AG04450 (cell line): ENCODE measurements around the gene OR51I1. TPM values are rescaled to one million over a fixed set of nuclear protein-coding genes. Genes with fewer than 3 reads are reported as not detected.

ENCODE experiments used
- CTCF ChIA-PET: fragments of 300-600, 350-600 bp; formaldehyde crosslinking; extraction: SDS; loops from one replicate; lab custom pipeline; 2022; ENCODE audit warnings: antibody characterized with exemption, inconsistent platforms; lab: Charles Lee
- POLR2A ChIA-PET: fragments of 350-600 bp; formaldehyde crosslinking; extraction: SDS; loops from one replicate; lab custom pipeline; 2021; ENCODE audit warnings: antibody characterized with exemption, inconsistent platforms; lab: Yijun Ruan, JAX
- DNase-seq: peaks from one replicate; pipeline ENCODE4 v3.0.0-alpha.2; 2011; ENCODE audit warnings: low read depth, low spot score
- H3K27ac ChIP-seq: one replicate; pipeline ENCODE4 v1.5.1; 2012; ENCODE audit warnings: low read depth, low read length, control low read depth
- H3K27me3 ChIP-seq: one replicate; pipeline ENCODE4 v1.6.0; 2012; ENCODE audit warnings: low read length; ENCODE audit not compliant: control insufficient read depth, insufficient read depth
- H3K4me3 ChIP-seq: 2 replicates; pipeline ENCODE4 v1.5.1; 2011; ENCODE audit warnings: mild to moderate bottlenecking, low read depth, low read length, control low read depth
- H3K9me3 ChIP-seq: 2 replicates; pipeline ENCODE4 v1.5.1; 2012; ENCODE audit warnings: low read length; ENCODE audit not compliant: control insufficient read depth, insufficient read depth
- polyA minus RNA-seq: library from RNA; depleted of rRNA, polyadenylated mRNA; stranded (reverse); fragments of >200 nt; gene quantifications from 2 replicates; pipeline ENCODE4 v1.2.3, GENCODE V29; 2011; rRNA and poly(A)+ RNA removed
- polyA plus RNA-seq: library from polyadenylated mRNA; depleted of rRNA; stranded (reverse); fragments of >200 nt; gene quantifications from 2 replicates; pipeline ENCODE4 v1.2.3, GENCODE V29; 2011; rRNA removed
- TF ChIP-seq, protein P1 (sequence below): IDR thresholded peaks from 2 replicates; pipeline ENCODE4 v1.5.1; 2011; ENCODE audit warnings: low read depth, low read length, control low read depth, inconsistent platforms

The OR51I1 gene, protein sequence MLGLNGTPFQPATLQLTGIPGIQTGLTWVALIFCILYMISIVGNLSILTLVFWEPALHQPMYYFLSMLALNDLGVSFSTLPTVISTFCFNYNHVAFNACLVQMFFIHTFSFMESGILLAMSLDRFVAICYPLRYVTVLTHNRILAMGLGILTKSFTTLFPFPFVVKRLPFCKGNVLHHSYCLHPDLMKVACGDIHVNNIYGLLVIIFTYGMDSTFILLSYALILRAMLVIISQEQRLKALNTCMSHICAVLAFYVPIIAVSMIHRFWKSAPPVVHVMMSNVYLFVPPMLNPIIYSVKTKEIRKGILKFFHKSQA
- not detected in 2 replicates for polyA plus RNA-seq
- 0.43 TPM in 1 of 2 replicates, not detected in the other for polyA minus RNA-seq

DNA sequence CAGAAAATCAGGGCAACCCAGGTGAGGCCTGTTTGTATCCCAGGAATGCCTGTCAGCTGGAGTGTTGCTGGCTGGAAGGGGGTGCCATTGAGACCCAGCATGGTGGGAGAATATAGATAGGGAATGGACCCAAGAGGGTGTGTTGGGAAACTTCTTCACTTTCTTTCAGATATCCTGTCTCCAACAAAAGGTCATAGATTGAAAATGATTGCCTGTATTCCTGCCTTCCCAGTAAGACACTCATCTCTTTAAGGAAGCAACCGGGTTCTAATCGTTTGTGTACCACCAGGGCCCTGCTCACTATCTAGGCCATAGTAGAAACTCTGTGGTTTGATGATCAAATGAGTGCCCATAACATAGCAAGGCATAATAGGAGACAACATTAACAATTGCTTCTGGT, at the start of gene OR51I1:
Gene OR51I1 (minus strand): TSS at position 101 of the 400 bp plus-strand sequence. CDS start 0 bp downstream, at position 101.
- Histone ChIP-seq H3K9me3 (no peaks in the 10 kb centered on the region), H3K27me3 (no peaks in the 10 kb centered on the region), H3K4me3 (no peak within 1 kb of the TSS), H3K27ac (no peak within 1 kb of the TSS)
- POLR2A ChIA-PET = no interaction called here
- no peak for DNase-seq
- TF ChIP-seq, protein P1, sequence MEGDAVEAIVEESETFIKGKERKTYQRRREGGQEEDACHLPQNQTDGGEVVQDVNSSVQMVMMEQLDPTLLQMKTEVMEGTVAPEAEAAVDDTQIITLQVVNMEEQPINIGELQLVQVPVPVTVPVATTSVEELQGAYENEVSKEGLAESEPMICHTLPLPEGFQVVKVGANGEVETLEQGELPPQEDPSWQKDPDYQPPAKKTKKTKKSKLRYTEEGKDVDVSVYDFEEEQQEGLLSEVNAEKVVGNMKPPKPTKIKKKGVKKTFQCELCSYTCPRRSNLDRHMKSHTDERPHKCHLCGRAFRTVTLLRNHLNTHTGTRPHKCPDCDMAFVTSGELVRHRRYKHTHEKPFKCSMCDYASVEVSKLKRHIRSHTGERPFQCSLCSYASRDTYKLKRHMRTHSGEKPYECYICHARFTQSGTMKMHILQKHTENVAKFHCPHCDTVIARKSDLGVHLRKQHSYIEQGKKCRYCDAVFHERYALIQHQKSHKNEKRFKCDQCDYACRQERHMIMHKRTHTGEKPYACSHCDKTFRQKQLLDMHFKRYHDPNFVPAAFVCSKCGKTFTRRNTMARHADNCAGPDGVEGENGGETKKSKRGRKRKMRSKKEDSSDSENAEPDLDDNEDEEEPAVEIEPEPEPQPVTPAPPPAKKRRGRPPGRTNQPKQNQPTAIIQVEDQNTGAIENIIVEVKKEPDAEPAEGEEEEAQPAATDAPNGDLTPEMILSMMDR = no peak
- CTCF ChIA-PET = no interaction called here

DNA sequence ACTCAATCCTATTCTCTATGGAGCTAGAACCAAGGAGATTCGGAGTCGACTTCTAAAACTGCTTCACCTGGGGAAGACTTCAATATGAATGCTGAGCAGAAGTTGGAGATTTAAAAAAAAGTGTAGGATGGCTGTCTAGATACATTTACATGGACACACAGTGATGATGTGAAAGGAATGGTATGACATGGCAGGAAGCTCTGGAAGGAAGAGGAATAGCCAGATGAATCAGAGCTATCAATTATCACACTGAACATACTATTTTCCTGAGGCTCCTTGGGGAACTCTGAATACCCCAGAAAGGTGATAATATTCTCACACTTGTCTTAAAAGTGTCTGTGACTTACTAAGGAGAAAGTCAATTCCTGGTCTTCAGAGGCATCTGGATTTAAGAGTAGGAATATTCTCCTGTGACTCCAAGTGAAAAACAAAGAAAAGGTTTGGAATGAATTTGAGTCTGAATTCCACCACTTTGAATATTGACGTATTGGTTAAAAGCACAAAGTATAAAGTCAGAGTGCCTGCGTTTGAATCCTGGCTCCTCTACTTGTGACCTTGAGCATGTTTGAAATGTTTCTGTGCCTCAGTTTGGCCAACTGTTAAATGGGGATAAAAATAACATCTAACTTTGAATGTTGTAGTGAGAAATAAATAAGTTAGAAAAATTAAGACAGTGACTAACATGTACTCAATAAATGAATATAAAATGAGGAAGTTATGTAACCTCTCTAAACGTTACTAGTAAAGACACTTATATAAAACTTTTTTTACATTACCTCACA, 48.5 kb upstream of the OR51I1 start:
- POLR2A ChIA-PET = no interaction called here
- no peak overlapping the region for H3K27ac ChIP-seq
- CTCF ChIA-PET = interaction anchor here (1.0 kb wide), 1 partner anchor 14 kb away, joined by 3 read pairs; no protein-coding TSS in a partner anchor
- TF ChIP-seq, protein P1 = no peak
- H3K27me3 ChIP-seq = no peaks in the 10 kb centered on the region
- DNase-seq = no peak
- no peaks in the 10 kb centered on the region for H3K9me3 ChIP-seq
- H3K4me3 ChIP-seq = no peak overlapping the region

DNA sequence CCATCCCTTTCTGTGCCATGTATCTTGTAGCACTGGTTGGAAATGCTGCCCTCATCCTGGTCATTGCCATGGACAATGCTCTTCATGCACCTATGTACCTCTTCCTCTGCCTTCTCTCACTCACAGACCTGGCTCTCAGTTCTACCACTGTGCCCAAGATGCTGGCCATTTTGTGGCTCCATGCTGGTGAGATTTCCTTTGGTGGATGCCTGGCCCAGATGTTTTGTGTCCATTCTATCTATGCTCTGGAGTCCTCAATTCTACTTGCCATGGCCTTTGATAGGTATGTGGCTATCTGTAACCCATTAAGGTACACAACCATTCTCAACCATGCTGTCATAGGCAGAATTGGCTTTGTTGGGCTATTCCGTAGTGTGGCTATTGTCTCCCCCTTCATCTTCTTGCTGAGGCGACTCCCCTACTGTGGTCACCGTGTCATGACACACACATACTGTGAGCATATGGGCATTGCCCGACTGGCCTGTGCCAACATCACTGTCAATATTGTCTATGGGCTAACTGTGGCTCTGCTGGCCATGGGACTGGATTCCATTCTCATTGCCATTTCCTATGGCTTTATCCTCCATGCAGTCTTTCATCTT, 47.6 kb upstream of the OR51I1 start:
- CTCF ChIA-PET = interaction anchor here (1.0 kb wide), 1 partner anchor 13 kb away, joined by 3 read pairs; no protein-coding TSS in a partner anchor
- POLR2A ChIA-PET = no interaction called here
- Histone ChIP-seq H3K9me3 (no peaks in the 10 kb centered on the region), H3K27ac (no peak overlapping the region), H3K27me3 (no peaks in the 10 kb centered on the region), H3K4me3 (no peak overlapping the region)
- no peak for DNase-seq
- TF ChIP-seq, protein P1 = no peak

DNA sequence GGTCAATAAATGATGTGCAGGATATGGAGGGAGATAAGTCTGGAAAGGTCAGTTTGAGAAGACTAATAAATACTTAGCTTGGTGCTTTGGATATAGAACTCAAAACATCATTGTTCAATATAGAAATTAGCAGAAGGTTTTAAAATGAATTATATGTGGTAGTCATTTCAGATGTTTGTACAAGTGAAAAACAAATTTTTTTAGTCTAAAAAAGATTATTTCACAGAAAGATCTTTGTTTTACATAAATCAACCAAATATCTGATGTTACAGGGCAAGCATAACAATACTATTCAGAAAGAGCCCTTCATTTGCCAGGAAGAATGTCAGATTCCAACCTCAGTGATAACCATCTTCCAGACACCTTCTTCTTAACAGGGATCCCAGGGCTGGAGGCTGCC, 47.1 kb upstream of the OR51I1 start, which contains the start of gene OR52D1:
Gene OR52D1 (plus strand): TSS at position 301 of the 400 bp plus-strand sequence. CDS start 22 bp downstream, at position 323.
- CTCF ChIA-PET = no interaction called here

More for the DNA sequence above, 47.1 kb upstream of the OR51I1 start, which contains the start of gene OR52D1:
- Histone ChIP-seq H3K4me3 (no peak within 1 kb of the TSS), H3K27ac (no peak within 1 kb of the TSS), H3K27me3 (no peaks in the 10 kb centered on the region), H3K9me3 (no peaks in the 10 kb centered on the region)
- POLR2A ChIA-PET = no interaction called here
- TF ChIP-seq, protein P1 = no peak
- no peak for DNase-seq
